Measurements from ENCODE around the gene SLC12A8.

DNA sequence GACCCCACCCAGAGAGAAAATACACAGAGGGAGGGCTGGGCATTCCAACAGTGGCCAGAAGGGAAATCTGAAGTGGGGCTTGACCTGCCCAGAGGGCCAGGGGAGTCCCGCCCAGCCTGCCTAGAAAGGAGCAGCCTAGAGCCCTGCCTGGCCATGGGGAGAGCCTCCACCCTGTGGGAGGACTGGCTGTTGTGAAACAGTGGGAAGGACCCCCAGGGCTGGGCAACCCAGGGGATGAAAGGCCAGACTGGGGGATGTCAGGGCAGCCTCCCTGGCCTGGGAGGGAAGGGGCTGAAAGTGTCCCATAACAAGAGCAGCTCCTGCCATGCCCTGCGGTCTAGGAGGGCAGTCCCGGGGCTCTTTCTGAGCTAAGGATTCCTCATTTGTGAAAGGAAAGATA is 69.0 kb downstream of the SLC12A8 start:
- no peak for TF ChIP-seq POLR2A (IDR thresholded peaks at IDR 0.05; ENCODE audit: extremely low read depth, insufficient read length)
- TF ChIP-seq, protein P1, sequence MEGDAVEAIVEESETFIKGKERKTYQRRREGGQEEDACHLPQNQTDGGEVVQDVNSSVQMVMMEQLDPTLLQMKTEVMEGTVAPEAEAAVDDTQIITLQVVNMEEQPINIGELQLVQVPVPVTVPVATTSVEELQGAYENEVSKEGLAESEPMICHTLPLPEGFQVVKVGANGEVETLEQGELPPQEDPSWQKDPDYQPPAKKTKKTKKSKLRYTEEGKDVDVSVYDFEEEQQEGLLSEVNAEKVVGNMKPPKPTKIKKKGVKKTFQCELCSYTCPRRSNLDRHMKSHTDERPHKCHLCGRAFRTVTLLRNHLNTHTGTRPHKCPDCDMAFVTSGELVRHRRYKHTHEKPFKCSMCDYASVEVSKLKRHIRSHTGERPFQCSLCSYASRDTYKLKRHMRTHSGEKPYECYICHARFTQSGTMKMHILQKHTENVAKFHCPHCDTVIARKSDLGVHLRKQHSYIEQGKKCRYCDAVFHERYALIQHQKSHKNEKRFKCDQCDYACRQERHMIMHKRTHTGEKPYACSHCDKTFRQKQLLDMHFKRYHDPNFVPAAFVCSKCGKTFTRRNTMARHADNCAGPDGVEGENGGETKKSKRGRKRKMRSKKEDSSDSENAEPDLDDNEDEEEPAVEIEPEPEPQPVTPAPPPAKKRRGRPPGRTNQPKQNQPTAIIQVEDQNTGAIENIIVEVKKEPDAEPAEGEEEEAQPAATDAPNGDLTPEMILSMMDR (IDR thresholded peaks at IDR 0.05; ENCODE audit: low read depth, low read length) = no peak
- TF ChIP-seq, protein P2, sequence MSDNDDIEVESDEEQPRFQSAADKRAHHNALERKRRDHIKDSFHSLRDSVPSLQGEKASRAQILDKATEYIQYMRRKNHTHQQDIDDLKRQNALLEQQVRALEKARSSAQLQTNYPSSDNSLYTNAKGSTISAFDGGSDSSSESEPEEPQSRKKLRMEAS (IDR thresholded peaks at IDR 0.05; ENCODE audit: low read depth, low read length) = no peak
